CD4-positive, alpha-beta T cell treated with Interferon gamma for 1 hour (primary cell): ENCODE data around the gene EXOC6B.
"Not testable (repeated sequence)": the region's sequence is repeated elsewhere in the genome, so short reads cannot be mapped to it uniquely, and the experiment has no call there.

Experiments
- DNase-seq: peaks from one replicate; pipeline ENCODE4 v3.0.0-alpha.2; 2020

EXOC6B gene

DNA sequence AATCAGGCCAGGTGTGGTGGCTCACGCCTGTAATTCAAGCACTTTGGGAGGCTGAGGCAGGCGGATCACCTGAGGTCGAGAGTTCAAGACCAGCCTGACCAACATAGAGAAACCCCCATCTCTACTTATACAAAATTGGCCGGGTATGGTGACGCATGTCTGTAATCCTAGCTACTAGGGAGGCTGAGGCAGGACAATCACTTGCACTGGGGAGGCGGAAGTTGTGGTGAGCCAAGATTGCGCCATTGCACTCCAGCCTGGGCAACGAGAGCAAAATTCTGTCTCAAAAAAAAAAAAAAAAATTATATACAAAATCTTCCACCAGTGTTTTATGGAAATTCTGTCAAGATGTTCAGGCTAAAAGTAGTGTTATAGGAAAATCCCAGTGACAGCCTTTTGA, 290.2 kb downstream of the EXOC6B start:
- peak; percentile 0 for DNase-seq

- no peak for DNase-seq
Observed at GRCh38 chr2:72533765-72534164, 292.1 kb downstream of the EXOC6B start.

- no peak for DNase-seq
Observed at GRCh38 chr2:72527424-72527823, 298.4 kb downstream of the EXOC6B start.

- DNase-seq: no peak
Observed at GRCh38 chr2:72526623-72527022, 299.2 kb downstream of the EXOC6B start.

GRCh38 chr2:72524071-72524470, 301.8 kb downstream of the EXOC6B start:
- no peak for DNase-seq

- no peak for DNase-seq
Observed at GRCh38 chr2:72515696-72516095, 310.1 kb downstream of the EXOC6B start.

DNA sequence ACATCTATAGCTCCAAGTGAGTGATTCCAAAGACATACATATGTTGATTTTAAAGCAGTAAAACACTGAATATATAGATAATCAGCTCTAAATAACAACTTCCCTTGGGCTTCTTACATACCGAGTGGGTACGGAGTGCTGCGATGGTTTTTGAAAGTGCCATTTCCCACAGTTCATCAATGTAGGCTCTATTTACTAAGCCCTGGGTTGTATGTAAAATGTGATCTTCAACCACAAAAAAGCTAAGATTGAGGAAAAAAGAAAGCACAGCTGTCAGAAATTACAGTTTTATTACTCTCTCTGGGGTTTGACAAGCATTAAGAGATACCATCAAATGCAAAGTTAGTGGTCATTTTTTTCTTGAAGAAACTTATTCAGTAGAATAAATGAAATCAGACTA, 312.8 kb downstream of the EXOC6B start:
- DNase-seq: no peak

DNA sequence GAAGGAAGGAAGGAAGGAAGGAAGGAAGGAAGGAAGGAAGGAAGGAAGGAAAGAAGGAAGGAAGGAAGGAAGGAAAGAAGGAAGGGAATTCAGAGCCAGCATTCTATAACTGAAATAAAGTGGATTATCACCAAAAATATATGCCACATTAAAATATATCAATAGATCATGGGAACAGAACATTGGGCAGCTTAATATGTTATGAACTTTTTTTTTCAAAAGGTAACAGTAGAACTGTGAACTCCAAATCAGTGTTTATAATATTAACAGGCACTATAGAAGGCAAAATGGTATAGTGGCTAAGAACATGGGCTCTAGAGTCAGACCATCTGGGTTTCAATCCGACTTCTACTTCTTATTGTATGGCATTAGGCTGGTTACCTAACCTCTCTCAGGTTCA, 313.5 kb downstream of the EXOC6B start:
- DNase-seq: no peak

DNA sequence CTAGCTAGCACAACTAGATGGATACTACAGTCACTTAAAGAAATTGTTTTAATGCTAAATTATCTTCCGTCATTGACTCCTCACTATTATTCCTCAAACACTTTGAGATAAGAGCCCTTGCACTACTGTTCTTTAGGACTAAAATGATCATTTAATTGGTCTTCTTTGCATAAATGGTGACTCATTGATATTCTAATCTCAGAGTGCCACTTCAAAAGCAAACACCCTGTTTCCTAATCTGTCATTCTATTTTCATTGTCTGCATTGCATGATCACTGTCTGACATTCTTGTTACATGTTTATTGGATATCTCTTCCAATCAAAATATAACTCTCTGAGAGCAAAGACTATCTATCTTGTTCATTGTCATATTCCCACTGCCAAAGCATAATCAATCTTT, 313.9 kb downstream of the EXOC6B start:
- DNase-seq: no peak

GRCh38 chr2:72497763-72498162, 328.1 kb downstream of the EXOC6B start:
- DNase-seq: no peak

- no peak for DNase-seq
Observed at GRCh38 chr2:72496479-72496878, 329.4 kb downstream of the EXOC6B start.

DNA sequence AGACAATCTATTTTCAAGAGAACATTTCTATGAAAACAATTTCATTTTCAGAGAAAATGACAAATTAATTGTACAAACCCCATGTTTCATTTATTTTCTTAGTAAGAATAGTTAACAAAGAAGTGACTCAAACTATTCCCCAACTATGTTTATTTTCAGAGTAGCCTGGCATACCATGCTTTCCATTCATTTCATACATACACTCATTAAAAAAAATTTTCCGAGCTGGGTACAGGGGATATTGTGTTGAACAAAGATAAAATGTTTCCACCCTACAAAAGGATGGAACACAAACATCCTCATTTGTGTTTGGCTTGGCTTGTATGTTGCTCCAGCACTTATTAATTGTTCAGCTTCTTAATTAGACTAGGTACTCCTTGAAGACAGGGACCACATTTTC, 331.4 kb downstream of the EXOC6B start:
- DNase-seq: no peak

DNA sequence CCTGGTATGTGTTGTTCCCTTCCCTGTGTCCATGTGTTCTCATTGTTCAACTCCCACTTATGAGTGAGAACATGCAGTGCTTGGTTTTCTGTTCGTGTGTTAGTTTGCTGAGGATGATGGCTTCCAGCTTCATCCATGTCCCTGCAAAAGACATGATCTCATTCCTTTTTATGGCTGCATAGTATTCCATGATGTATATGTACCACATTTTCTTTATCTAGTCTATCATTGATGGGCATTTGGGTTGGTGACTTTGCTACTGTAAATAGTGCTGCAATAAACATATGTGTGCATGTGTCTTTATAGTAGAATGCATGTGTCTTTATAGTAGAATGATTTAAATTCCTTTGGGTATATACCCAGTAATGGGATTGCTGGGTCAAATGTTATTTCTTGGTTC, 341.2 kb downstream of the EXOC6B start:
- not testable (repeated sequence) for DNase-seq

DNA sequence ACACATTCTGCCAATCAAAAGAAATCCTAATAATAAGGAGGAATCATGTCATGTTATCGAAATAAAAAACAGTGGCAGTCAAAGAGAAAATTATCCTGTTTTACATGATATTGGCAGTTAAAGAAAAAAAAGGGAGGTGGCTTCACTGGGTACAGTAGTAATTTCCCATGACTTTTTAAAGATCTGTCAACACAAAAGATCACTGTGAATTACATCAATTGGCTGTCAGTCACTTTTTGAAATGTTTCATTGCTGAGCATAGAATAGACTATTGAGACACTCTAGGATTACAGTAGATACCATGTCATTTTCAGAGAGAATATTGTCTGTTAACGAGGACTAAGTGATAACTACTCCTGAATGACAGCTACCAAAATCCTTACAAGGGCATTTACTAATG, 342.5 kb downstream of the EXOC6B start:
- DNase-seq: no peak

GRCh38 chr2:72475246-72475645, 350.6 kb downstream of the EXOC6B start:
- DNase-seq: no peak

DNA sequence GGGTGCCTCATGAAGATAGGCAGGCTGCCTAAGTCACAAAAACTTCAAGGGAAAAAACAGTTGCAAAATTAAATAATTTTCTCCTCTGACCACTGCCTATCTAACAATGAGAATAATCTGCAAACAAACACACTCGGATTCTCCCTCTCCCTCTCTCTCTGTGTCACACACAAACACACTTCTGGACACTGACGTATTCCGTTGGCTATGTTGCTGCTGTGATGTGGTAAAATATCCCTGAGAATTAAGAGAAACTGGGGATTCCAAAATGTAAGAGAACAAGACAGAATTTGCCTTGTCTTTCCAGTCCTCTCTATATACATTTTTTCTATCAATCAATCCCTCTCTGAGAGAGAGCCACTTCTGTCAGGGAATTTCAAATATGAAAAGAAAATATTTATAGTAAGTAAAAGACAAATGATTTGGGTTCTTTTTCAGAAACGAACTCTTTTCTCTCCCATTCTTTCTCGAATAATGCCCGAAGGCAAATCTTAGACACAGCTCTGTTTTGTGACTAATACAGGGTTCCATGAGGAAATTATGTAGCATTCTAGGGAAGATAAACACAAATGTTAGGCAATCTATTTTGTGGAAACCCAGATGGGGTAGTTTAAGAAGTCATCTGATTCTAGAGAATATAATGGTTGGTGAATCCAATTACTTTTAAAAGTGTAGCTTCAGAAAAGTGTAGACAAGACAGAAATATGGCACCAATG, 367.9 kb downstream of the EXOC6B start:
- no peak for DNase-seq

- no peak for DNase-seq
Observed at GRCh38 chr2:72454189-72454588, 371.6 kb downstream of the EXOC6B start.

- DNase-seq: no peak
Observed at GRCh38 chr2:72442270-72442669, 383.6 kb downstream of the EXOC6B start.

- DNase-seq: no peak
Observed at GRCh38 chr2:72439892-72440291, 385.9 kb downstream of the EXOC6B start.

DNA sequence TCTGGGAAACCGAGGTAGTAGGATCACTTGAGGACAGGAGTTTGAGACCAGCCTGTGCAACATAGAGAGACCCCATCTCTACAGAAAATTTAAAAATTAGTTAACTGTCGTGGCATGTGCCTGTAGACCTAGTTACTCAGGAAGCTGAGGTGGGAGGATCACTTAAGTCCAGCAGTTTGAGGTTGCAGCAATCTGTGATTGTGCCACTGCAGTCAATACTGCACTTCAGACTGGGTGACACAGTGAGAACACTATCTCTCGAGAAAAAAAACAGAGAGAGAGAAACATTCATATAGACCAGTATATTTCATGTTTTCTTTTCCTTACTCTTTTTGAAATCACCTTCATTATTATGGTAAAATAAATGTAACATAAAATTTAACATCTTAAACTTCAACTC, 387.5 kb downstream of the EXOC6B start:
- DNase-seq: no peak

DNA sequence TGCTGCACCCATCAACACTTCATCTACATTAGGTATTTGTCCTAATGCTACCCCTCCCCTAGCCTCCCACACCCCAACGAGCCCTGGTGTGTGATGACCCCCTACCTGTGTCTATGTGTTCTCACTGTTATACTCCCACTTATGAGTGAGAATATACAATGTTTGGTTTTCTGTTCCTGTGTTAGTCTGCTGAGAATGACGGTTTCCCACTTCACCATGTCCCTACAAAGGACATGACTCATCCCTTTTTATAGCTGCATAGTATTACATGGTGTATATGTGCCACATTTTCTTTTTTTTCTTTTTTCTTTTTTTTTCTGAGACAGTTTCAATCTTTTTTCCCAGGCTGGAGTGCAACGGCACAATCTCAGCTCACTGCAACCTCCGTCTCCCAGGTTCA, 394.1 kb downstream of the EXOC6B start:
- no peak for DNase-seq

- no peak for DNase-seq
Observed at GRCh38 chr2:72427022-72427861, 398.6 kb downstream of the EXOC6B start.

DNA sequence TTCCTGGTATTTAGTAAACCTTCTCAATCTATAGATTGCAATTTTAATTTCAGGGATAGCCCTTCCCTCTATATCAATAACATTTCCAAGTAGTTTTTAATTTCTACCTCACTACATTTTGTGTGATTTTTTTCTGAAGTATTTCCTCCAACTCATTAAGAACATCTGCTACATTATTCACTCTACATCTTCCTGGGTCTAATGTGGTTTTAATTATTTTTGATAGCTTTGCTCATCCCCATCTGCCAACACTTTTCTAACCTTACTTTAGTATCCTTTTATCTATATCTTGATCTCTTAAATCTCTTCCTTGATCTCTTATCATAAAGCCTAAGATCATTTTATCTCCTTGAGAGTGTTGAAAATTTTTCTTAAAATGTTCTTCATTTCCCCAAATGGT, 399.8 kb downstream of the EXOC6B start:
- DNase-seq: no peak

DNA sequence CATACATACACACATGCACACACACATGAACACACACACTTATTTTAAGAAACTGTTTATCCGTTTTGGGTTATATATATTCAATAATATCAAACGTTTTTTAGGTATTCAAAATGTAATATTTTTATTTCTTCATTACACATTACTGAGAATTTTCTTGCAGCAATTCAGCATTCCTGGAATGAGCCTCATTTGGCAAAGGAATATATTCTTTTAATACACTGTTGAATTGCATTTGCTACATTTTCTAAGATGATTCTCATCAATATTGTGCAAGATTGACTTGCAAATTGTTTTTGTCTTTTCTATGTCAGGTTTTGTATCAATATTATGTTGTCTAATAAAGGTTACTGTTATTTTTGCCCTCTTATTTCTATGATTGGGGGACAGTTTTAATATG, 402.1 kb downstream of the EXOC6B start:
- no peak for DNase-seq
